GM12873 (cell line): ENCODE results near the gene SCGB1C1.

Experiments
- CTCF ChIP-seq: IDR thresholded peaks from 2 replicates; pipeline ENCODE4 v1.5.1; 2012; ENCODE audit warnings: low read depth, mild to moderate bottlenecking, moderate library complexity, low read length, control low read depth; ENCODE audit not compliant: insufficient read depth; ENCODE audit errors: missing control alignments

Gene SCGB1C1

DNA sequence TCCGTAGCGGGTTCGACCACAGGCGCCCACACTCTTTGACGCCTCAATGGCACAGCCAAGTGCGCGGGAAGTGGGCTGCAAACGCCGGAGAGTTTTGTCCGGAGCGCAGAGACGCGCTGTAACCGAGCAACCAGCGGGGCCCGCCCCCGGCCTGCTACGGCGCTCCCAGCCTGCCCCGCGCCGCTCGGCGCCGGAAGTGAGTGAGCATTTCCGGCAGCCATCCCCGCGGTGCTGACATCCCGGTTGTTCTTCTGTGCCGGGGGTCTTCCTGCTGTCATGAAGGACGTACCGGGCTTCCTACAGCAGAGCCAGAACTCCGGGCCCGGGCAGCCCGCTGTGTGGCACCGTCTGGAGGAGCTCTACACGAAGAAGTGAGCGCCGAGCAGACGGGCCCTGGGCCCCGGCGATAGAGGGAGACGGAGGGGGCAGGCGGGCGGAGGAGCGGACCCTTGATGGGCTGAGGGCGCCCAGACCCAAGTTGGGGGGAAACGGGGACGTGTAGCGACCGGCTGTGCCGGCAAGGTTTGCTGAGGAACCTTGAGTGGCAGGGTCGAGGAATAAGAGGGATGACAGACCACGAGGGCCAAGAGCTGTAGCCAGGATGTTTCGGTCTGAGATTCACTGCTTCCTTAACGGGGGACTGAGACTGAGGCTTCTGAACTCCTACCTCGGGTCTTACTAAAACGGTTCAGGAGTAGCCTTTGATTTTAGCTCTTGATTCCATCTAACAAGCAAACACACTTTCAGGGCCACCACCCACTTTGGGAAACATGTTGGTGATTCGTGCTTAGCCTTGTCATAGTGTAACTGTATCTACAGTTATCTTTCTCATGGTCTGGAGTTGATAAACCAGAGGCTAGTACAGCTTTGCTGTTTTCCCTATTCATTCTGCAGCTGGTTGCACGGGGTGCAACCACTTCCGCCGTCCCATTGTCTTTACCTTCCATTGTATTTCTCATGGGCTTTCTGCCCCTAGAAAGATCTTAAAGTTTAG lies 44.2 kb downstream of the SCGB1C1 start, which contains the start of gene PSMD13:
PSMD13 (plus strand) TSS at position 203 of the 994 bp plus-strand sequence; CDS start at position 277, 74 bp downstream.
- no peak for TF ChIP-seq CTCF

- no peak for TF ChIP-seq CTCF
Measured at GRCh38 chr11:240315-240714, 47.4 kb downstream of the SCGB1C1 start.

GRCh38 chr11:241634-242033 lies 48.8 kb downstream of the SCGB1C1 start:
- no peak for TF ChIP-seq CTCF
